ENCODE results near the gene COL6A3. TPM values are rescaled to one million over a fixed set of nuclear protein-coding genes. Genes with fewer than 3 reads are reported as not detected.

Gene COL6A3
- total and polyA plus RNA-seq, 2 of the 13 experiments (the other 11 are each of a cell fraction or from before 2014, with no cell fraction given), result 0.03 TPM; not detected in 1

DNA sequence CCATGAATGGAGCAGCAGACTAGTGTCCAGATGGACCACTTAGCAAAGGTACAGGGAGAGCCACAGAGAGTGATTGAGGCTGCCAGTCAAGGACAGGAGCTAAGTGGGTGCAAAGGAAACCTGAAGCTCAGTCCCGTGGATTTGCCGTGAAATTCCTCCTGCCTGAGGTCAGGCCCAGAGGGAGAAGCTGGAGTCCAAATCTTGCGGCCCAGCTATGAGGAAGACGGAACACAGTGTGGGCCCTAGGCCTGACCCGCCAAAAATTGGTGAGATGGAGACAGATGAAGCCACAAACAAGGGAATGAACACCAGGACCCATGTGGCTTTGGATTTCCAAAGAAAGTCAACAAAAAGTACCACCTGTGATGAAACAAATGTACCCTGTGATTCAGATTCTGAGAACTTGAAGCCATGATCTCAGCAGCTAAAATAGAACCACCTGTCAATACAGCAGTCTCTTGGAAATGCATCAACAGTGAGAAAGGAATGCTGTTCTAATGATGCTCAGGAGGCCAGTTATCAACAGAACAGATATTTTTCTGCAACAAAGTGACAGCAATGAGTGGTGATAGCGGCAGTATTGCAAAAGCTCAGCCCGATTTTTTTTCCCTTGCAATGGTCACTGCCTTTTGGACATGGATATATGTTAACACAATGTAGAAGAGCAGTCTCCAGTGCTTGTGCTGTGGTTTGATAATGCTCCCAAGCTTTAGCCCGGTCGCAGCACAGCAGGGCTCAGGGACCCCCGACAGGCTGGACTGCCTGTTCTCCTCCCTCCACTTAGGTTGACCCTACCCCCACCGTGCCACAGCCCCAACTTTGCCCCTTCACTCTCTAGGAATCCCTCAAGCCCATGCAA is 10.7 kb downstream of the COL6A3 start:
- H4K20me1 ChIP-seq (ENCODE audit: insufficient read depth, low read length), result no peaks in the 10 kb centered on the region
- WGBS (ENCODE audit: low lambda C conversion rate), result 2% methylated on average over 11 of the region's 11 CpGs
- in situ Hi-C loops (cut with HindIII; ENCODE audit: extremely low pct_ligation_motif_present, low pct_unique_long_range_greater_than_20kb) (no loop called here), intact Hi-C loops (cut with micrococcal nuclease; ENCODE audit: unreplicated experiment) (no loop called here)
- H3K36me3 ChIP-seq (replicated peaks in 1 of 2; ENCODE audit: control insufficient read depth in 1 of 2, insufficient read depth in 2 of 2, low read length in 2 of 2), result no peaks in the 10 kb centered on the region
- FAIRE-seq (no peak), ATAC-seq (no peak), DNase-seq (ENCODE audit: low spot score) (no peak)
- ChIA-PET CTCF (ENCODE audit: low intra/inter-chr PET ratio, low total read pairs) (no interaction called here), POLR2A (no interaction called here)
- no peaks in the 10 kb centered on the region for H3K9me3 ChIP-seq (ENCODE audit: low read length)
- H3K9ac ChIP-seq (ENCODE audit: insufficient read depth, low read depth, low read length), result no peak overlapping the region
- no peak overlapping the region for H3K27ac ChIP-seq (ENCODE audit: extremely low read length, insufficient read depth, low read length)
- no peak for TF ChIP-seq HDAC2 (CRISPR knock-in tag; IDR thresholded peaks at IDR 0.05)
- TF ChIP-seq ZNF552 (CRISPR knock-in tag; IDR thresholded peaks at IDR 0.05; ENCODE audit: borderline replicate concordance), result no peak
- TF ChIP-seq, protein P1, sequence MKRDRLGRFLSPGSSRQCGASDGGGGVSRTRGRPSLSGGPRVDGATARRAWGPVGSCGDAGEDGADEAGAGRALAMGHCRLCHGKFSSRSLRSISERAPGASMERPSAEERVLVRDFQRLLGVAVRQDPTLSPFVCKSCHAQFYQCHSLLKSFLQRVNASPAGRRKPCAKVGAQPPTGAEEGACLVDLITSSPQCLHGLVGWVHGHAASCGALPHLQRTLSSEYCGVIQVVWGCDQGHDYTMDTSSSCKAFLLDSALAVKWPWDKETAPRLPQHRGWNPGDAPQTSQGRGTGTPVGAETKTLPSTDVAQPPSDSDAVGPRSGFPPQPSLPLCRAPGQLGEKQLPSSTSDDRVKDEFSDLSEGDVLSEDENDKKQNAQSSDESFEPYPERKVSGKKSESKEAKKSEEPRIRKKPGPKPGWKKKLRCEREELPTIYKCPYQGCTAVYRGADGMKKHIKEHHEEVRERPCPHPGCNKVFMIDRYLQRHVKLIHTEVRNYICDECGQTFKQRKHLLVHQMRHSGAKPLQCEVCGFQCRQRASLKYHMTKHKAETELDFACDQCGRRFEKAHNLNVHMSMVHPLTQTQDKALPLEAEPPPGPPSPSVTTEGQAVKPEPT (CRISPR knock-in tag; IDR thresholded peaks at IDR 0.05; ENCODE audit: low read depth), result no peak
- no peak for TF ChIP-seq ZNF224 (CRISPR knock-in tag; IDR thresholded peaks at IDR 0.05)
- no peak for TF ChIP-seq ZNF451 (CRISPR knock-in tag; IDR thresholded peaks at IDR 0.05)
- TF ChIP-seq, protein P2, sequence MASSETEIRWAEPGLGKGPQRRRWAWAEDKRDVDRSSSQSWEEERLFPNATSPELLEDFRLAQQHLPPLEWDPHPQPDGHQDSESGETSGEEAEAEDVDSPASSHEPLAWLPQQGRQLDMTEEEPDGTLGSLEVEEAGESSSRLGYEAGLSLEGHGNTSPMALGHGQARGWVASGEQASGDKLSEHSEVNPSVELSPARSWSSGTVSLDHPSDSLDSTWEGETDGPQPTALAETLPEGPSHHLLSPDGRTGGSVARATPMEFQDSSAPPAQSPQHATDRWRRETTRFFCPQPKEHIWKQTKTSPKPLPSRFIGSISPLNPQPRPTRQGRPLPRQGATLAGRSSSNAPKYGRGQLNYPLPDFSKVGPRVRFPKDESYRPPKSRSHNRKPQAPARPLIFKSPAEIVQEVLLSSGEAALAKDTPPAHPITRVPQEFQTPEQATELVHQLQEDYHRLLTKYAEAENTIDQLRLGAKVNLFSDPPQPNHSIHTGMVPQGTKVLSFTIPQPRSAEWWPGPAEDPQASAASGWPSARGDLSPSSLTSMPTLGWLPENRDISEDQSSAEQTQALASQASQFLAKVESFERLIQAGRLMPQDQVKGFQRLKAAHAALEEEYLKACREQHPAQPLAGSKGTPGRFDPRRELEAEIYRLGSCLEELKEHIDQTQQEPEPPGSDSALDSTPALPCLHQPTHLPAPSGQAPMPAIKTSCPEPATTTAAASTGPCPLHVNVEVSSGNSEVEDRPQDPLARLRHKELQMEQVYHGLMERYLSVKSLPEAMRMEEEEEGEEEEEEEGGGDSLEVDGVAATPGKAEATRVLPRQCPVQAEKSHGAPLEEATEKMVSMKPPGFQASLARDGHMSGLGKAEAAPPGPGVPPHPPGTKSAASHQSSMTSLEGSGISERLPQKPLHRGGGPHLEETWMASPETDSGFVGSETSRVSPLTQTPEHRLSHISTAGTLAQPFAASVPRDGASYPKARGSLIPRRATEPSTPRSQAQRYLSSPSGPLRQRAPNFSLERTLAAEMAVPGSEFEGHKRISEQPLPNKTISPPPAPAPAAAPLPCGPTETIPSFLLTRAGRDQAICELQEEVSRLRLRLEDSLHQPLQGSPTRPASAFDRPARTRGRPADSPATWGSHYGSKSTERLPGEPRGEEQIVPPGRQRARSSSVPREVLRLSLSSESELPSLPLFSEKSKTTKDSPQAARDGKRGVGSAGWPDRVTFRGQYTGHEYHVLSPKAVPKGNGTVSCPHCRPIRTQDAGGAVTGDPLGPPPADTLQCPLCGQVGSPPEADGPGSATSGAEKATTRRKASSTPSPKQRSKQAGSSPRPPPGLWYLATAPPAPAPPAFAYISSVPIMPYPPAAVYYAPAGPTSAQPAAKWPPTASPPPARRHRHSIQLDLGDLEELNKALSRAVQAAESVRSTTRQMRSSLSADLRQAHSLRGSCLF (CRISPR knock-in tag; IDR thresholded peaks at IDR 0.05; ENCODE audit: borderline replicate concordance), result no peak
- TF ChIP-seq ADNP (CRISPR knock-in tag; IDR thresholded peaks at IDR 0.05), result no peak
- no peak for TF ChIP-seq PHF5A (CRISPR knock-in tag; IDR thresholded peaks at IDR 0.05; ENCODE audit: low read depth, unreplicated experiment)
- no peak for TF ChIP-seq FOXA3 (CRISPR knock-in tag; IDR thresholded peaks at IDR 0.05)
- no peak for TF ChIP-seq ZNF10 (CRISPR knock-in tag; IDR thresholded peaks at IDR 0.05; ENCODE audit: borderline replicate concordance, low read depth)
- TF ChIP-seq MIER2 (CRISPR knock-in tag; IDR thresholded peaks at IDR 0.05), result no peak
- H3K79me2 ChIP-seq (ENCODE audit: insufficient read depth, low read length), result no peaks in the 10 kb centered on the region
- peaks cover 4 to 44% of the 10 kb centered on the region in 2 experiments; a peak in 4 of 5 replicates for H3K27me3 ChIP-seq (ENCODE audit: control insufficient read depth in 1 of 2, insufficient read depth in 2 of 2, low read length in 2 of 2)
- no peaks in the 10 kb centered on the region for H3K4me1 ChIP-seq (ENCODE audit: insufficient read depth, low read length)
- no TSS peak for BruUV-seq (replicated peaks)
- no peak overlapping the region for H3K4me2 ChIP-seq (ENCODE audit: low read depth, low read length)
- no peak overlapping the region for H2AFZ ChIP-seq (ENCODE audit: low read length)
- no peak overlapping the region for H3K4me3 ChIP-seq (replicated peaks in 1 of 3; ENCODE audit: insufficient read depth in 1 of 3, low read depth in 2 of 3, low read length in 3 of 3)

All from HepG2 (cell line).